WTC11 (cell line): Measurements from ENCODE around the gene DENND11. TPM values are rescaled to one million over a fixed set of nuclear protein-coding genes. Genes with fewer than 3 reads are reported as not detected.

Experiments used
- ATAC-seq: fragments of 200-7000 bp; cut with Tn5 transposase; 2 replicates; pipeline ENCODE4 v1.10.0; 2021; ENCODE audit warnings: mild to moderate bottlenecking, moderate library complexity
- CTCF ChIA-PET: fragments of 300-600 bp; sonication (Branson Sonifier 250); formaldehyde crosslinking; loops from one replicate; lab custom pipeline; 2021; ENCODE audit warnings: antibody characterized with exemption; lab: Charles Lee
- POLR2A ChIA-PET: fragments of 350-600 bp; sonication (Branson Sonifier 250); formaldehyde crosslinking; loops from one replicate; lab custom pipeline; 2021; ENCODE audit warnings: antibody characterized with exemption; lab: Charles Lee
- DNase-seq: peaks from one replicate; pipeline ENCODE4 v3.0.0; 2021; ENCODE audit warnings: low spot score
- H3K27ac Mint-ChIP-seq: 2 replicates; pipeline ENCODE4 v1.8.0; 2021; ENCODE audit warnings: mixed read lengths
- H3K27me3 Mint-ChIP-seq: 2 replicates; pipeline ENCODE4 v1.8.0; 2021; ENCODE audit warnings: low read depth, mild to moderate bottlenecking, moderate library complexity, mixed read lengths
- H3K36me3 Mint-ChIP-seq: 2 replicates; pipeline ENCODE4 v1.8.0; 2021; ENCODE audit warnings: mixed read lengths
- H3K4me1 Mint-ChIP-seq: 2 replicates; pipeline ENCODE4 v1.8.0; 2022; ENCODE audit warnings: mixed read lengths
- H3K4me3 Mint-ChIP-seq: 2 replicates; pipeline ENCODE4 v1.8.0; 2021; ENCODE audit warnings: mild to moderate bottlenecking, moderate library complexity, mixed read lengths
- H3K9me3 Mint-ChIP-seq: 2 replicates; pipeline ENCODE4 v1.8.0; 2021; ENCODE audit warnings: mixed read lengths
- ATF1 ChIP-seq: sonication (generic); formaldehyde crosslinking; IDR thresholded peaks from 2 replicates; pipeline ENCODE4 v1.8.1; 2023; ENCODE audit warnings: mild to moderate bottlenecking, moderate library complexity, missing genetic modification reagents
- ATF6 ChIP-seq: sonication (generic); formaldehyde crosslinking; IDR thresholded peaks from 2 replicates; pipeline ENCODE4 v1.8.1; 2023; ENCODE audit warnings: mild to moderate bottlenecking, missing genetic modification reagents
- CREM ChIP-seq: sonication (generic); formaldehyde crosslinking; IDR thresholded peaks from 2 replicates; pipeline ENCODE4 v1.8.1; 2022; ENCODE audit warnings: mild to moderate bottlenecking, missing genetic modification reagents, moderate library complexity
- CTCF ChIP-seq: fragments of 200-600 bp; IDR thresholded peaks from 2 replicates; pipeline ENCODE4 v1.8.0; 2022; ENCODE audit warnings: antibody characterized with exemption
- E2F4 ChIP-seq: sonication (generic); formaldehyde crosslinking; IDR thresholded peaks from 2 replicates; pipeline ENCODE4 v1.8.1; 2022; ENCODE audit warnings: low read depth, mild to moderate bottlenecking, moderate library complexity, missing genetic modification reagents, borderline replicate concordance
- EMX1 ChIP-seq: fragments of 250-450 bp; sonication (Bioruptor Pico); IDR thresholded peaks from 2 replicates; pipeline ENCODE4 v1.8.0; 2021; ENCODE audit warnings: mild to moderate bottlenecking
- ERG ChIP-seq: fragments of 250-450 bp; sonication (Bioruptor Pico); IDR thresholded peaks from 2 replicates; pipeline ENCODE4 v1.8.0; 2021; ENCODE audit warnings: mild to moderate bottlenecking
- ETV6 ChIP-seq: sonication (generic); formaldehyde crosslinking; IDR thresholded peaks from 2 replicates; pipeline ENCODE4 v1.8.1; 2022; ENCODE audit warnings: mild to moderate bottlenecking, missing genetic modification reagents
- FOXP1 ChIP-seq: sonication (generic); formaldehyde crosslinking; IDR thresholded peaks from 2 replicates; pipeline ENCODE4 v1.8.0; 2022; ENCODE audit warnings: missing genetic modification reagents, mild to moderate bottlenecking, moderate library complexity, borderline replicate concordance
- GTF2I ChIP-seq: fragments of 250-450 bp; sonication (Bioruptor Pico); conservative IDR thresholded peaks from 2 replicates; pipeline ENCODE4 v1.4.0; 2021; ENCODE audit warnings: mild to moderate bottlenecking
- JUN ChIP-seq: sonication (generic); formaldehyde crosslinking; IDR thresholded peaks from 2 replicates; pipeline ENCODE4 v1.8.0; 2023; ENCODE audit warnings: mild to moderate bottlenecking, missing genetic modification reagents
- MAX ChIP-seq: sonication (generic); formaldehyde crosslinking; IDR thresholded peaks from 2 replicates; pipeline ENCODE4 v1.8.0; 2022; ENCODE audit warnings: mild to moderate bottlenecking, missing genetic modification reagents
- MYBL2 ChIP-seq: sonication (generic); formaldehyde crosslinking; IDR thresholded peaks from 2 replicates; pipeline ENCODE4 v1.8.1; 2023; ENCODE audit warnings: mild to moderate bottlenecking, moderate library complexity, missing genetic modification reagents
- NR1H2 ChIP-seq: sonication (generic); formaldehyde crosslinking; IDR thresholded peaks from 2 replicates; pipeline ENCODE4 v1.9.0; 2021; ENCODE audit warnings: mild to moderate bottlenecking, moderate library complexity, missing genetic modification reagents
- NR2C2 ChIP-seq: sonication (generic); formaldehyde crosslinking; IDR thresholded peaks from 2 replicates; pipeline ENCODE4 v1.8.0; 2022; ENCODE audit warnings: mild to moderate bottlenecking, missing genetic modification reagents
- RELA ChIP-seq: sonication (generic); formaldehyde crosslinking; IDR thresholded peaks from 2 replicates; pipeline ENCODE4 v1.8.1; 2022; ENCODE audit warnings: missing genetic modification reagents, mild to moderate bottlenecking, borderline replicate concordance
- RORB ChIP-seq: fragments of 250-450 bp; sonication (Bioruptor Pico); IDR thresholded peaks from 2 replicates; pipeline ENCODE4 v1.9.0; 2021; ENCODE audit warnings: mild to moderate bottlenecking
- TEAD1 ChIP-seq: sonication (generic); formaldehyde crosslinking; IDR thresholded peaks from 2 replicates; pipeline ENCODE4 v1.8.0; 2022; ENCODE audit warnings: mild to moderate bottlenecking, missing genetic modification reagents
- ZBTB43 ChIP-seq: sonication (generic); formaldehyde crosslinking; IDR thresholded peaks from 2 replicates; pipeline ENCODE4 v1.8.1; 2023; ENCODE audit warnings: mild to moderate bottlenecking, missing genetic modification reagents
- ZMAT4 ChIP-seq: fragments of 250-450 bp; sonication (Bioruptor Pico); IDR thresholded peaks from 2 replicates; pipeline ENCODE4 v1.9.0; 2021; ENCODE audit warnings: mild to moderate bottlenecking
- ZNF138 ChIP-seq: sonication (generic); formaldehyde crosslinking; conservative IDR thresholded peaks from 2 replicates; pipeline ENCODE4 v1.8.1; 2022; ENCODE audit warnings: mild to moderate bottlenecking, moderate library complexity, missing genetic modification reagents
- ZNF219 ChIP-seq: sonication (generic); formaldehyde crosslinking; IDR thresholded peaks from 2 replicates; pipeline ENCODE4 v1.8.0; 2023; ENCODE audit warnings: missing genetic modification reagents, mild to moderate bottlenecking, borderline replicate concordance
- ZNF232 ChIP-seq: sonication (generic); formaldehyde crosslinking; IDR thresholded peaks from 2 replicates; pipeline ENCODE4 v1.8.0; 2022; ENCODE audit warnings: mild to moderate bottlenecking, missing genetic modification reagents
- ZNF423 ChIP-seq: fragments of 250-450 bp; sonication (Bioruptor Pico); IDR thresholded peaks from 2 replicates; pipeline ENCODE4 v2.1.2; 2022; ENCODE audit warnings: mild to moderate bottlenecking, moderate library complexity
- ZNF532 ChIP-seq: fragments of 250-450 bp; sonication (Bioruptor Pico); IDR thresholded peaks from 2 replicates; pipeline ENCODE4 v1.9.0; 2021; ENCODE audit warnings: mild to moderate bottlenecking, borderline replicate concordance
- total RNA-seq: library from RNA; stranded (reverse); gene quantifications from 3 replicates; pipeline ENCODE4 v1.2.3, GENCODE V29; 2021

DENND11 gene
- total RNA-seq, 1 experiment from 2014 or later, result 22.1 TPM

GRCh38 chr7:141717450-141717849 is 15.5 kb upstream of the DENND11 start (continued):
- TF ChIP-seq ZNF423 (CRISPR knock-in tag), result no peak
- no peak for TF ChIP-seq ERG
- TF ChIP-seq RORB (CRISPR knock-in tag), result no peak
- no peak for TF ChIP-seq ATF6 (CRISPR knock-in tag)
- TF ChIP-seq RELA (CRISPR knock-in tag), result no peak
- no peak for TF ChIP-seq NR2C2 (CRISPR knock-in tag)
- no peak for TF ChIP-seq ETV6
- TF ChIP-seq CTCF, result no peak
- TF ChIP-seq ZNF532, result no peak

GRCh38 chr7:141715794-141716689 is 14.1 kb upstream of the DENND11 start:
- CTCF ChIA-PET, result interaction anchor here (1.0 to 4.4 kb wide), 3 partner anchors 10 to 62 kb away, joined by 5 to 26 read pairs (median 6); partner anchors contain the start of gene SSBP1
- TF ChIP-seq E2F4 (CRISPR knock-in tag), result no peak
- TF ChIP-seq ZNF232, result no peak
- TF ChIP-seq CREM, result no peak
- TF ChIP-seq EMX1 (CRISPR knock-in tag), result no peak
- TF ChIP-seq ATF1 (CRISPR knock-in tag), result no peak
- no peak for TF ChIP-seq ZNF219 (CRISPR knock-in tag)
- no peak for TF ChIP-seq MAX (CRISPR knock-in tag)
- no peak for TF ChIP-seq ZMAT4 (CRISPR knock-in tag)
- TF ChIP-seq ZBTB43 (CRISPR knock-in tag), result no peak
- TF ChIP-seq GTF2I (CRISPR knock-in tag), result no peak
- no peak for TF ChIP-seq TEAD1 (CRISPR knock-in tag)
- TF ChIP-seq JUN (CRISPR knock-in tag), result no peak
- no peak for TF ChIP-seq NR1H2 (CRISPR knock-in tag)
- no peak for TF ChIP-seq ZNF138 (CRISPR knock-in tag)
- TF ChIP-seq FOXP1, result no peak
- no peak for TF ChIP-seq MYBL2

More at GRCh38 chr7:141715794-141716689, 14.1 kb upstream of the DENND11 start:
- Mint-ChIP-seq H3K36me3 (no peaks in the 10 kb centered on the region), H3K9me3 (no peaks in the 10 kb centered on the region), H3K27me3 (no peaks in the 10 kb centered on the region), H3K27ac (no peak overlapping the region), H3K4me1 (peaks cover 33% of the 10 kb centered on the region), H3K4me3 (peak overlapping the region; percentile 39)
- peak; percentile 75 for ATAC-seq
- POLR2A ChIA-PET, result no interaction called here
- no peak for DNase-seq
